Ovary (tissue), 9 donors: ENCODE data around the gene TSHZ3. TPM values are rescaled to one million over a fixed set of nuclear protein-coding genes. Genes with fewer than 3 reads are reported as not detected.

ENCODE experiments used
- DNase-seq, 5 donors: peaks; one replicate each; pipeline ENCODE4 v3.0.0-alpha.2; 2019 to 2020
- H3K27ac ChIP-seq, 2 donors: fragments of 200-600 bp; one replicate each; pipeline versions ENCODE4 v1.5.1 to v1.8.0; 2019 to 2022
- H3K27me3 ChIP-seq: fragments of 200-600 bp; one replicate; pipeline ENCODE4 v1.8.0; 2022
- H3K36me3 ChIP-seq: fragments of 200-600 bp; sonication (generic); one replicate; pipeline ENCODE4 v1.5.1; 2019
- H3K4me1 ChIP-seq: one replicate; pipeline ENCODE4 v1.8.1; 2013; ENCODE audit warnings: mild to moderate bottlenecking, moderate library complexity; ENCODE audit not compliant: insufficient read depth
- H3K4me3 ChIP-seq: fragments of 200-600 bp; sonication (generic); one replicate; pipeline ENCODE4 v1.5.1; 2017
- H3K9me3 ChIP-seq, 2 donors: fragments of 200-600 bp in 1 of 2; sonication (generic) in 1 of 2; one replicate each; pipeline versions ENCODE4 v1.5.1 to v1.8.1; 2013 to 2019; ENCODE audit warnings: mild to moderate bottlenecking in 1 of 2, moderate library complexity in 1 of 2
- EP300 ChIP-seq: sonication (generic); formaldehyde crosslinking; IDR thresholded peaks from one replicate; pipeline ENCODE4 v1.6.1; 2017; ENCODE audit warnings: antibody characterized with exemption
- POLR2A ChIP-seq: fragments of 450-650 bp; IDR thresholded peaks from one replicate; pipeline ENCODE4 v1.6.1; 2017; ENCODE audit warnings: antibody characterized with exemption, mild to moderate bottlenecking, moderate library complexity
- WGBS, 3 donors: extraction: QIAGEN DNeasy Blood & Tissue Kit in 1 of 3; methylation state at CpG; one replicate each; pipeline versions ENCODE4 v1.1.5 to v1.1.7; 2013 to 2017; 5-methylcytosine and 5-hydroxymethylcytosine counted together
- intact Hi-C, 4 donors: fragments of 100-400 bp; cut with DNase I; formaldehyde crosslinking; loops; one replicate each; pipeline versions ENCODE4 v1.11.0 to v1.15.1; 2022 to 2023
- polyA plus RNA-seq, 2 donors: library from polyadenylated mRNA; stranded (reverse); fragments of 200-250 nt in 1 of 2; fragments of 350-450 nt in 1 of 2; fragmentation: Illumina TruSeq in 1 of 2; extraction: RNeasy Lipid Tissue Mini Kit (QIAGEN cat#74804) in 1 of 2; gene quantifications; one replicate each; pipeline ENCODE4 v1.2.3, GENCODE V29; 2013 to 2014
- total RNA-seq, 7 donors: library from RNA; depleted of rRNA in 2 of 7; stranded (reverse); fragments of >200 nt in 2 of 7; fragmentation: NEBNext Ultra II Directional in 3 of 7; extraction: Animal tissue kit (Norgen Biotek cat#: 25700) in 3 of 7; gene quantifications; one replicate each; pipeline versions ENCODE4 v1.1.0 to v1.2.4, GENCODE V29; 2016 to 2023
- TF ChIP-seq, protein P1 (sequence below), 3 donors: fragments of 450-650 bp in 2 of 3; fragments of 200-600 bp in 1 of 3; IDR thresholded peaks; one replicate each; pipeline versions ENCODE4 v1.5.1 to v1.8.0; 2016 to 2022; ENCODE audit warnings: antibody characterized with exemption in 3 of 3, mild to moderate bottlenecking in 1 of 3
- donor health status: DM: no; HTN: no; CAD: no; lungs with moderate emphysema.
- donor health status: DM: no; HTN: no; CAD: no.
- donor health status: Bipolar disorder and iron deficiency.
- donor health status: DM: yes; HTN: yes; CAD: no.
- donor health status: DM: no; HTN: no; CAD: no.
- donor health status: DM: yes; HTN: yes; CAD: no.

Gene TSHZ3
- total and polyA plus RNA-seq, 9 donors = 23.3 to 107 (median 50.3) TPM

- WGBS, 3 donors = 70 to 95% (median 85%) methylated on average over 8 of the region's 8 CpGs
- peak in 1 of 5 donors; percentile 27 for DNase-seq
- no peak overlapping the region for H3K27ac ChIP-seq
- H3K36me3 ChIP-seq = no peaks in the 10 kb centered on the region
- TF ChIP-seq EP300 = no peak
- no peak for TF ChIP-seq POLR2A
- TF ChIP-seq, protein P1, sequence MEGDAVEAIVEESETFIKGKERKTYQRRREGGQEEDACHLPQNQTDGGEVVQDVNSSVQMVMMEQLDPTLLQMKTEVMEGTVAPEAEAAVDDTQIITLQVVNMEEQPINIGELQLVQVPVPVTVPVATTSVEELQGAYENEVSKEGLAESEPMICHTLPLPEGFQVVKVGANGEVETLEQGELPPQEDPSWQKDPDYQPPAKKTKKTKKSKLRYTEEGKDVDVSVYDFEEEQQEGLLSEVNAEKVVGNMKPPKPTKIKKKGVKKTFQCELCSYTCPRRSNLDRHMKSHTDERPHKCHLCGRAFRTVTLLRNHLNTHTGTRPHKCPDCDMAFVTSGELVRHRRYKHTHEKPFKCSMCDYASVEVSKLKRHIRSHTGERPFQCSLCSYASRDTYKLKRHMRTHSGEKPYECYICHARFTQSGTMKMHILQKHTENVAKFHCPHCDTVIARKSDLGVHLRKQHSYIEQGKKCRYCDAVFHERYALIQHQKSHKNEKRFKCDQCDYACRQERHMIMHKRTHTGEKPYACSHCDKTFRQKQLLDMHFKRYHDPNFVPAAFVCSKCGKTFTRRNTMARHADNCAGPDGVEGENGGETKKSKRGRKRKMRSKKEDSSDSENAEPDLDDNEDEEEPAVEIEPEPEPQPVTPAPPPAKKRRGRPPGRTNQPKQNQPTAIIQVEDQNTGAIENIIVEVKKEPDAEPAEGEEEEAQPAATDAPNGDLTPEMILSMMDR (IDR thresholded peaks at IDR 0.05) = no peak
- H3K9me3 ChIP-seq = no peaks in the 10 kb centered on the region
- no peaks in the 10 kb centered on the region for H3K27me3 ChIP-seq
- H3K4me1 ChIP-seq = peaks cover 13% of the 10 kb centered on the region
- no peak overlapping the region for H3K4me3 ChIP-seq
- intact Hi-C loops = no loop called here
Observed at GRCh38 chr19:31283701-31284100, 65.5 kb downstream of the TSHZ3 start.

DNA sequence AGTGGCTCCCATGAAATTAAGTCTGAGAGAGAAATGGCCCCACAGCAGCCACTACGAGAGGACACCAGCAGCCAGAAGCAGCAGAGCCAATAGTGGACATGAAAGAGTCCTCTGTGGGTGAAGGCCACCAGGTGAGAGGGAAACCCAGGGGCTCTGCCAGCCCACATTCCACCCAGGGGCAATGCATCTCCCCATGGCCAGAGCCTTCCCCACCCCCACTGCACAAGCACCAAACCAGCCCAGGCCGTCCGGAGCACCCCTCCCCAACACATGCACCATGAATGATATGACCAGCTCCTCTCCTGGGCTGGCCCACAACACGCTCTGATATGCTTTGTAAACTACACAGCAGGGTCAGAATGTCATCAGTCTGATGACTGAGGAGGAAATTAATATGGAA, 66.9 kb downstream of the TSHZ3 start:
- peak in 1 of 5 donors; percentile 28 for DNase-seq
- Histone ChIP-seq H3K4me1 (peaks cover 11% of the 10 kb centered on the region), H3K27ac (no peak overlapping the region), H3K36me3 (no peaks in the 10 kb centered on the region), H3K9me3 (no peaks in the 10 kb centered on the region), H3K27me3 (no peaks in the 10 kb centered on the region), H3K4me3 (no peak overlapping the region)
- TF ChIP-seq, protein P1 (IDR thresholded peaks at IDR 0.05) = no peak
- no peak for TF ChIP-seq EP300
- no peak for TF ChIP-seq POLR2A
- intact Hi-C loops = no loop called here
- 77 to 88% (median 84%) methylated on average over 4 of the region's 4 CpGs for WGBS, 3 donors

DNA sequence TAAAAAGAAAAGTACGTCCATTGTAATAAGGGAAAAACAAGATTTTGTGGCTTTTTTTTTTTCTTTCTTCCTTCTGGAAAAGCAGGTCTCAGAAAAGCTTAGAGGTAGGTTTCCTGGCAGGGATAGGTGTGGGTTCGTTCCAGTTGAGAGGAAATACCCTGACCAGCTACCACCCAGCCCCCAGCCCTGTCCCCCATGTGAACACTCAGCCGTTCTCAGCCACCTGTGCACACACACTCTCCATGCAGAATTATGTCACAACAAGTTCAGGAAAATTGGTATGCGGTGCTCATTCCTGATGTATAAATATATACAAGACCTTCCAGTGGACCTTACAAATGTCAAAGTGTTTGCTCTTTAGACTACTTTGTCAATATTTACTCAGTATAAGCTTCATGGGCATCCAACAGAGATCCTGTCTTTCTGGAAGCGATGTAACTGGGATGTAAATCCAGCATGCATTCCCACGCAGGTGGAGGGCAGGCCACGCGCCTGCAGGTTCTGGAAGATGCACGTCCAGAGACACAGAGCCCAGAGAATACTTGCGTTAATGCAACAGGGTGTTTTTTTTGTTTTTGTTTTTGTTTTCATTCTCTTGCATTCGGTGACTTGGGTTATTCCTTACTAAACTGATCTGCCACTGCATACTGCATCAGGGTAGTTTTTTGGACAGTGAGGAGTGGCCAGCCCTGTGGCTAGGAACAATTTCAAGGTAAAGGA, 68.8 kb downstream of the TSHZ3 start:
- H3K36me3 ChIP-seq = no peaks in the 10 kb centered on the region
- H3K9me3 ChIP-seq = no peaks in the 10 kb centered on the region
- H3K27ac ChIP-seq = no peak overlapping the region
- peak in 2 of 5 donors; percentile 6 to 19 for DNase-seq
- H3K4me1 ChIP-seq = peaks cover 3% of the 10 kb centered on the region
- no peak overlapping the region for H3K4me3 ChIP-seq
- 73 to 82% (median 77%) methylated on average over 11 of the region's 11 CpGs for WGBS, 3 donors
- TF ChIP-seq POLR2A (no peak), EP300 (no peak)
- TF ChIP-seq, protein P1 (IDR thresholded peaks at IDR 0.05) = no peak
- intact Hi-C loops = no loop called here
- no peaks in the 10 kb centered on the region for H3K27me3 ChIP-seq

GRCh38 chr19:31279436-31279765, 69.8 kb downstream of the TSHZ3 start:
- H3K4me3 ChIP-seq = no peak overlapping the region
- 89 to 93% (median 91%) methylated on average over 16 of the region's 16 CpGs for WGBS, 3 donors
- peaks cover 2% of the 10 kb centered on the region for H3K4me1 ChIP-seq
- no peaks in the 10 kb centered on the region for H3K27me3 ChIP-seq
- H3K27ac ChIP-seq = no peak overlapping the region
- intact Hi-C loops = no loop called here
- TF ChIP-seq POLR2A (no peak), EP300 (no peak)
- TF ChIP-seq, protein P1 (IDR thresholded peaks at IDR 0.05) = no peak
- peak in 2 of 5 donors; percentile 21 to 33 for DNase-seq
- H3K36me3 ChIP-seq = no peaks in the 10 kb centered on the region
- no peaks in the 10 kb centered on the region for H3K9me3 ChIP-seq
